K562 (cell line): ENCODE measurements around the gene DPP3. TPM values are rescaled to one million over a fixed set of nuclear protein-coding genes. Genes with fewer than 3 reads are reported as not detected.

ENCODE experiments used
- ATAC-seq: fragments of 200-7000 bp; cut with Tn5 transposase; 3 replicates; pipeline ENCODE4 v1.9.1; 2020; ENCODE audit warnings: moderate library complexity
- BruUV-seq: library from RNA; stranded (reverse); fragments of 400-500 nt; replicated peaks from 2 replicates; lab custom pipeline; 2021; lab: Mats Ljungman, UMichigan
- CTCF ChIA-PET: fragments of 300-600 bp; formaldehyde crosslinking; extraction: SDS; loops from one replicate; lab custom pipeline; 2021; ENCODE audit warnings: low intra/inter-chr PET ratio; lab: Yijun Ruan, JAX
- POLR2A ChIA-PET: fragments of 300-600, 350-650 bp; sonication (Branson Sonifier 250); formaldehyde crosslinking; extraction: SDS; loops from one replicate; lab custom pipeline; 2021; ENCODE audit warnings: antibody characterized with exemption, inconsistent platforms; lab: Yijun Ruan, JAX
- DNase-seq, 4 experiments: peaks; one replicate each; pipeline versions ENCODE4 v3.0.0 to v3.0.0-alpha.2; 2011 to 2018; ENCODE audit warnings: low spot score in 3 of 4, mixed read lengths in 3 of 4; ENCODE audit errors: extremely low read depth in 1 of 4
- FAIRE-seq: peaks from 2 replicates; lab custom pipeline; 2011; peaks lifted over from hg19 to GRCh38; lab: Jason Lieb, UNC
- H2AFZ ChIP-seq: 2 replicates; pipeline ENCODE4 v1.6.0; 2011; ENCODE audit warnings: low read depth, low read length, control low read depth, inconsistent platforms
- H3K27ac ChIP-seq: fragments of 200-600 bp; 3 replicates; pipeline ENCODE4 v1.8.0; 2011; ENCODE audit warnings: low read depth, mild to moderate bottlenecking, control low read depth, inconsistent platforms, low read length, moderate library complexity, mixed read lengths; ENCODE audit errors: extremely low read depth
- H3K27me3 ChIP-seq, 2 experiments: fragments of 300-600 bp in 1 of 2; 2 replicates in 1 of 2; 3 replicates in 1 of 2; pipeline versions ENCODE4 v1.6.0 to v1.8.0; 2011; ENCODE audit warnings: inconsistent platforms in 2 of 2, low read length in 2 of 2, mild to moderate bottlenecking in 1 of 2, mixed read lengths in 1 of 2, moderate library complexity in 1 of 2; ENCODE audit not compliant: control insufficient read depth in 2 of 2, insufficient read depth in 2 of 2
- H3K36me3 ChIP-seq: fragments of 300-600 bp; 3 replicates; pipeline ENCODE4 v1.8.0; 2011; ENCODE audit warnings: mild to moderate bottlenecking, low read length, inconsistent platforms; ENCODE audit not compliant: control insufficient read depth, insufficient read depth
- H3K4me1 ChIP-seq, 2 experiments: fragments of 200-600 bp in 1 of 2; replicated peaks in 1 of 2; 2 replicates in 1 of 2; 3 replicates in 1 of 2; pipeline versions ENCODE4 v1.5.1 to v1.8.0; 2011; ENCODE audit warnings: inconsistent platforms in 2 of 2, low read length in 2 of 2, mild to moderate bottlenecking in 1 of 2, mixed read lengths in 1 of 2, moderate library complexity in 1 of 2; ENCODE audit not compliant: control insufficient read depth in 2 of 2, insufficient read depth in 2 of 2
- H3K4me2 ChIP-seq: 2 replicates; pipeline ENCODE4 v1.6.1; 2011; ENCODE audit warnings: low read length, control low read depth, inconsistent platforms, mixed read lengths; ENCODE audit not compliant: insufficient read depth
- H3K4me3 ChIP-seq: fragments of 200-600 bp; sonication (generic), shearing (Covaris generic); 2 replicates; pipeline ENCODE4 v1.5.1; 2016; ENCODE audit warnings: control low read depth, inconsistent platforms
- H3K79me2 ChIP-seq: fragments of 200-600 bp; 3 replicates; pipeline ENCODE4 v1.8.0; 2011; ENCODE audit warnings: low read length, inconsistent platforms; ENCODE audit not compliant: control insufficient read depth, insufficient read depth
- H3K9ac ChIP-seq, 2 experiments: 2 replicates each; pipeline versions ENCODE4 v1.6.0 to v1.6.1; 2011; ENCODE audit warnings: low read depth in 2 of 2, low read length in 2 of 2, control low read depth in 1 of 2, inconsistent platforms in 1 of 2, mild to moderate bottlenecking in 1 of 2, mixed read lengths in 1 of 2; ENCODE audit not compliant: insufficient read depth in 1 of 2
- H3K9me1 ChIP-seq: one replicate; pipeline ENCODE4 v1.6.0; 2011; ENCODE audit warnings: inconsistent platforms, mild to moderate bottlenecking, low read length, moderate library complexity; ENCODE audit not compliant: control insufficient read depth, insufficient read depth
- H3K9me3 ChIP-seq: replicated peaks from 2 replicates; pipeline ENCODE4 v1.5.1; 2011; ENCODE audit warnings: low read depth, low read length, inconsistent platforms; ENCODE audit not compliant: control insufficient read depth, insufficient read depth
- H4K20me1 ChIP-seq: replicated peaks from 2 replicates; pipeline ENCODE4 v1.6.1; 2011; ENCODE audit warnings: low read length, inconsistent platforms, mixed read lengths; ENCODE audit not compliant: control insufficient read depth, insufficient read depth
- ARID1B ChIP-seq: fragments of 450-650 bp; IDR thresholded peaks from 2 replicates; pipeline ENCODE4 v1.6.1; 2016; ENCODE audit warnings: antibody characterized with exemption, mild to moderate bottlenecking, inconsistent platforms
- BCLAF1 ChIP-seq, 2 experiments: fragments of 450-650 bp in 1 of 2; IDR thresholded peaks; 2 replicates each; pipeline ENCODE4 v1.6.1; 2011 to 2017; ENCODE audit warnings: low read depth in 2 of 2, antibody characterized with exemption in 1 of 2, borderline replicate concordance in 1 of 2, low read length in 1 of 2, mild to moderate bottlenecking in 1 of 2, mixed read lengths in 1 of 2; ENCODE audit not compliant: control insufficient read depth in 1 of 2
- C11orf30 ChIP-seq: fragments of 450-650 bp; IDR thresholded peaks from 2 replicates; pipeline ENCODE4 v1.6.1; 2016; ENCODE audit warnings: low read depth, mild to moderate bottlenecking
- NFE2L1 ChIP-seq: fragments of 450-650 bp; IDR thresholded peaks from 2 replicates; pipeline ENCODE4 v1.6.1; 2016; ENCODE audit warnings: missing genetic modification characterization, low read depth, mild to moderate bottlenecking, missing compliant biosample characterization, moderate library complexity, borderline replicate concordance
- NFIX ChIP-seq: fragments of 250-450 bp; sonication (Bioruptor Pico); IDR thresholded peaks from 2 replicates; pipeline ENCODE4 v1.4.0; 2020; ENCODE audit warnings: low read depth, mild to moderate bottlenecking, moderate library complexity
- NONO ChIP-seq, 2 experiments: fragments of 200-400 bp in 1 of 2; fragments of 450-650 bp in 1 of 2; formaldehyde crosslinking in 1 of 2; IDR thresholded peaks; 2 replicates each; pipeline ENCODE4 v1.6.1; 2017; ENCODE audit warnings: low read depth in 2 of 2, mild to moderate bottlenecking in 2 of 2, moderate library complexity in 2 of 2, low read length in 1 of 2
- PRMT5 ChIP-seq: sonication (generic); formaldehyde crosslinking; IDR thresholded peaks from 2 replicates; pipeline ENCODE4 v1.5.0; 2020; ENCODE audit warnings: missing genetic modification reagents
- SRSF3 ChIP-seq: fragments of 200-400 bp; formaldehyde crosslinking; IDR thresholded peaks from 2 replicates; pipeline ENCODE4 v1.6.1; 2016; ENCODE audit warnings: mild to moderate bottlenecking, low read length, moderate library complexity; ENCODE audit not compliant: insufficient read depth
- TAF7 ChIP-seq: fragments of 450-650 bp; IDR thresholded peaks from 2 replicates; pipeline ENCODE4 v1.6.1; 2016; ENCODE audit warnings: missing genetic modification characterization, missing compliant biosample characterization
- ZNF165 ChIP-seq: fragments of 250-450 bp; sonication (Bioruptor Pico); IDR thresholded peaks from 2 replicates; pipeline ENCODE4 v1.4.0; 2020; ENCODE audit warnings: borderline replicate concordance
- ZNF232 ChIP-seq: sonication (generic); formaldehyde crosslinking; IDR thresholded peaks from 2 replicates; pipeline ENCODE4 v1.8.0; 2022; ENCODE audit warnings: mild to moderate bottlenecking, missing genetic modification reagents
- ZNF398 ChIP-seq: fragments of 250-450 bp; sonication (Bioruptor Pico); IDR thresholded peaks from 2 replicates; pipeline ENCODE4 v1.8.0; 2021; ENCODE audit warnings: moderate library complexity, mild to moderate bottlenecking, inconsistent platforms
- WGBS: fragments of 100-300 bp; shearing (Covaris generic); methylation state at CpG from one replicate; pipeline ENCODE4 v1.1.6; 2016; ENCODE audit warnings: low coverage, mixed read lengths; ENCODE audit not compliant: insufficient coverage; ENCODE audit errors: missing lambda C conversion rate; 5-methylcytosine and 5-hydroxymethylcytosine counted together
- in situ Hi-C: fragments of 300-500 bp; cut with MboI; formaldehyde crosslinking; loops from 4 replicates; pipeline ENCODE4 v1.15.0; 2018; ENCODE audit warnings: inconsistent platforms, mixed read lengths
- intact Hi-C: fragments of 100-400 bp; cut with micrococcal nuclease; formaldehyde crosslinking; loops from 2 replicates; pipeline ENCODE4 v1.14.2; 2022
- polyA plus RNA-seq, 8 experiments: library from polyadenylated mRNA; depleted of rRNA in 4 of 8; stranded (reverse) in 5 of 8; unstranded in 3 of 8; fragments of >200 nt; fragmentation: Nextera tagmentation in 2 of 8; fragmentation: Illumina TruSeq in 1 of 8; extraction: Ambion mirVana in 2 of 8; extraction: Trizol in 1 of 8; gene quantifications; 2 replicates each; pipeline versions ENCODE4 v1.2.1 to v1.2.3, GENCODE V29; 2011 to 2014; ENCODE audit warnings: inconsistent platforms in 1 of 8, missing spikeins in 1 of 8
- total RNA-seq, 7 experiments: library from RNA; depleted of rRNA in 6 of 7; stranded (reverse); fragments of >200 nt in 6 of 7; fragmentation: Illumina TruSeq in 2 of 7; extraction: Trizol in 2 of 7; gene quantifications; 2 replicates each; pipeline versions ENCODE4 v1.2.1 to v1.2.3, GENCODE V29; 2011 to 2021; ENCODE audit warnings: low replicate concordance in 1 of 7

DPP3 gene
- total and polyA plus RNA-seq, 9 of the 15 experiments (the other 6 are each of a cell fraction or from before 2014, with no cell fraction given) = 3.7 to 69.2 (median 43.3) TPM

GRCh38 chr11:66438504-66439466, 41.4 kb upstream of the DPP3 start, which contains the start of gene MRPL11:
MRPL11 (minus strand) TSS chr11:66438848; CDS start chr11:66438754, 94 bp downstream.
- Histone ChIP-seq H2AFZ (peak within 1 kb of the TSS; percentile 97), H3K4me1 (peaks cover 3 to 12% of the 10 kb centered on the region in 2 experiments; a peak in 3 of 5 replicates), H3K27me3 (peaks cover 0 to 10% of the 10 kb centered on the region in 2 experiments; a peak in 2 of 5 replicates), H3K36me3 (peaks cover 26% of the 10 kb centered on the region), H4K20me1 (no peaks in the 10 kb centered on the region), H3K9me3 (no peaks in the 10 kb centered on the region), H3K27ac (peak within 1 kb of the TSS; percentile 89), H3K4me2 (peak within 1 kb of the TSS; percentile 92), H3K79me2 (peaks cover 16% of the 10 kb centered on the region), H3K4me3 (peak within 1 kb of the TSS; percentile 86), H3K9ac (peak within 1 kb of the TSS; percentile 77 to 93), H3K9me1 (no peaks in the 10 kb centered on the region)
- intact Hi-C loops (loop anchor here (1.0 to 5.0 kb wide), 2 partner anchors 42 to 239 kb away; partner anchors contain the start of genes DPP3 and RBM4B), in situ Hi-C loops (no loop called here)
- ChIA-PET POLR2A (interaction anchor here (0.6 to 1.9 kb wide), 13 partner anchors 8 to 775 kb away, joined by 3 to 9 read pairs (median 3); partner anchors contain the start of genes DPP3 and PELI3), CTCF (interaction anchor here (0.6 to 2.1 kb wide), 9 partner anchors 21 to 240 kb away, joined by 3 to 21 read pairs (median 4); no protein-coding TSS in a partner anchor)
- 3% methylated on average over 43 of the region's 45 CpGs for WGBS
- BruUV-seq = no TSS peak
- peak; percentile 100 for FAIRE-seq
- ATAC-seq = peak; percentile 99
- DNase-seq = peak; percentile 93 to 96 (median 95)
- 0 out of 4 replicates have a peak, but pooled peaks of 1 of the 2 experiments have one; percentile 64 for TF ChIP-seq BCLAF1 (IDR thresholded peaks at IDR 0.05; ENCODE audit: borderline replicate concordance in 1 of 2, control insufficient read depth in 1 of 2, low read depth in 2 of 2, low read length in 1 of 2)
- peak in 1 of 2 experiments; percentile 39; a peak in 1 of 4 replicates for TF ChIP-seq NONO (IDR thresholded peaks at IDR 0.05; ENCODE audit: low read depth in 2 of 2, low read length in 1 of 2)
- TF ChIP-seq ZNF165 (CRISPR knock-in tag) = 0 out of 2 replicates have a peak, but pooled peaks have one; percentile 53
- no peak for TF ChIP-seq ZNF398 (CRISPR knock-in tag)
- no peak for TF ChIP-seq NFE2L1 (tag)
- TF ChIP-seq TAF7 = peak; percentile 72
- no peak for TF ChIP-seq SRSF3
- TF ChIP-seq NFIX = no peak
- peak; percentile 99 for TF ChIP-seq C11orf30
- peak; percentile 16; the same call in 1 of the 2 replicates for TF ChIP-seq ZNF232 (CRISPR knock-in tag)
- no peak for TF ChIP-seq ARID1B
- no peak for TF ChIP-seq PRMT5 (CRISPR knock-in tag)
